DOHH2 (cell line): ENCODE results near the gene CHD6.

Experiments used
- H3F3A ChIP-seq: fragments of 200-600 bp; sonication (generic), shearing (Covaris generic); 2 replicates; pipeline ENCODE4 v1.6.0; 2016; ENCODE audit warnings: antibody characterized with exemption, mild to moderate bottlenecking; ENCODE audit not compliant: control insufficient read depth, insufficient read depth
- H3K27ac ChIP-seq: fragments of 200-600 bp; sonication (generic); 2 replicates; pipeline ENCODE4 v1.5.1; 2014; ENCODE audit warnings: low read depth, mild to moderate bottlenecking, low read length, moderate library complexity
- H3K27me3 ChIP-seq: fragments of 200-600 bp; sonication (generic); 2 replicates; pipeline ENCODE4 v1.6.1; 2014; ENCODE audit warnings: mild to moderate bottlenecking, low read length, mixed read lengths; ENCODE audit not compliant: control insufficient read depth
- H3K36me3 ChIP-seq: fragments of 200-600 bp; sonication (generic); 2 replicates; pipeline ENCODE4 v1.6.1; 2014; ENCODE audit warnings: mild to moderate bottlenecking, low read length, moderate library complexity, mixed read lengths; ENCODE audit not compliant: control insufficient read depth
- H3K4me1 ChIP-seq: fragments of 200-600 bp; sonication (generic); 2 replicates; pipeline ENCODE4 v1.6.1; 2014; ENCODE audit warnings: mild to moderate bottlenecking, low read length, mixed read lengths; ENCODE audit not compliant: control insufficient read depth
- H3K4me2 ChIP-seq: fragments of 200-600 bp; sonication (generic); 2 replicates; pipeline ENCODE4 v1.6.0; 2014; ENCODE audit warnings: mild to moderate bottlenecking, low read length, moderate library complexity
- H3K4me3 ChIP-seq: fragments of 200-600 bp; sonication (generic); 2 replicates; pipeline ENCODE4 v1.5.1; 2014; ENCODE audit warnings: mild to moderate bottlenecking, low read length, mixed read lengths
- H3K79me2 ChIP-seq: fragments of 200-600 bp; sonication (generic); 2 replicates; pipeline ENCODE4 v1.6.1; 2014; ENCODE audit warnings: mild to moderate bottlenecking, low read length, mixed read lengths; ENCODE audit not compliant: control insufficient read depth
- H3K9me2 ChIP-seq: fragments of 200-600 bp; sonication (generic); replicated peaks from 2 replicates; pipeline ENCODE4 v1.6.1; 2014; ENCODE audit warnings: mild to moderate bottlenecking, low read length, mixed read lengths; ENCODE audit not compliant: control insufficient read depth
- H3K9me3 ChIP-seq: fragments of 200-600 bp; sonication (generic); 2 replicates; pipeline ENCODE4 v1.6.1; 2014; ENCODE audit warnings: antibody characterized with exemption, low read length, mixed read lengths; ENCODE audit not compliant: control insufficient read depth, insufficient read depth
- H4K20me1 ChIP-seq: fragments of 200-600 bp; sonication (generic); 2 replicates; pipeline ENCODE4 v1.6.0; 2014; ENCODE audit warnings: low read depth, mild to moderate bottlenecking, antibody characterized with exemption, low read length, moderate library complexity; ENCODE audit not compliant: control insufficient read depth, insufficient read depth
- CTCF ChIP-seq: fragments of 200-600 bp; sonication (generic); IDR thresholded peaks from one replicate; pipeline ENCODE4 v1.5.1; 2014; ENCODE audit warnings: antibody characterized with exemption, mild to moderate bottlenecking, low read depth, low read length; ENCODE audit not compliant: poor library complexity, severe bottlenecking
- EZH2phosphoT487 ChIP-seq: fragments of 200-600 bp; sonication (generic); IDR thresholded peaks from 2 replicates; pipeline ENCODE4 v1.6.1; 2017; ENCODE audit warnings: borderline replicate concordance, mild to moderate bottlenecking, antibody characterized with exemption, low read length, moderate library complexity, mixed read lengths

Gene CHD6

DNA sequence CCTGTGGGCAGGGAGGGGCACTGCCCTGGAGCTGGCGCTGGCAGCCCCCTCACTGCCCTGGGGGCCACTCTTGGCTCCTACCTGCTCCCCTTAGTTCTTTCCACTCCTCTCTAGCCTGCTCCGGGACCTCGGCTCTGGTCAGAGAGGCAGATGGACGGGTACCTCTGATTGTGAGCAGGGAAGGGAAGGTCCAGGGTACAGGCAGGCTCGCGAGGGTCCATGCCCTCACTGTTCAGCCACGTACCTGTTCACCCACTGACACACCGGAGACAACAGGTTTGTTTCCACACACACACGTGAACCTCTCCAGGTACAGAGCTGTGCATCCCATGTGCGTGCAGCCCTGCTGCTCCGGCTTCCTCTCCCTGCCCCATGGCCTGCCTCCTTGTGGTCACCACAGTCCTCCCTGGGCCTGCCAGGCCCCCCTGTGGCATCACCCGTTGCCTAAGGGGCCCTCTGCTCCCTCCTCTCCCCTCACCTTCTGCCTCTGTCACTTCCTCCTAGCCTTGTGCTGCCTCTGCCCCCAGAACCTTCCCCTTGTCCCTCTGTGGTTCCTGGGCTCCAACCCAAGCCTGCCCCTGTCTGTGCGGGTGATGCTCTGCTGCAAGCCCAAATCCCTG, 253.8 kb downstream of the CHD6 start:
- Histone ChIP-seq H3K9me2 (no peaks in the 10 kb centered on the region), H3K27me3 (no peaks in the 10 kb centered on the region)
- TF ChIP-seq EZH2phosphoT487 (no peak), CTCF (no peak)

DNA sequence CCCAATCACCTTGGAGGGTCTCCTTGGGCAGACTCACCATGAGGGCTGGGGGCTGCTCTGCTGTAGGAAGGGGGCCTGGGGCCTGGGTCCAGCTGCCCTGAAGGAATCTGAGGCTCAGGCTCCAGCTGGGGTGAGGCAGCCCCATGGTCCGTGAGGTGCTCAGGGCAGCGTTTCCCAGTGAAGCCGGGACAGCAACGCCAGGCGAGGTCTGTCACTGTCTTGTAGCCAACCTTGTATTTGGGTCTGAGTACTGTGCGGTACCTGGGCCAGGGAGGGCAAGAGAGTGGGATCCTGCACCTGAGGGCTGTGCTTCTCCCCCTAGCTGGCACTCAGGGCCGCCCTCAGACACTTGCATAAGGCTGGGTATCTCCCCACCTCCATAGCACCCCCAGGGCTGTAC, 254.6 kb downstream of the CHD6 start:
- no peaks in the 10 kb centered on the region for H3K27me3 ChIP-seq
- no peaks in the 10 kb centered on the region for H3K9me2 ChIP-seq
- no peaks in the 10 kb centered on the region for H3F3A ChIP-seq
- TF ChIP-seq CTCF (no peak), EZH2phosphoT487 (no peak)
- no peak overlapping the region for H3K4me3 ChIP-seq
- H3K4me2 ChIP-seq: no peak overlapping the region
- no peaks in the 10 kb centered on the region for H3K4me1 ChIP-seq
- no peaks in the 10 kb centered on the region for H4K20me1 ChIP-seq
- no peaks in the 10 kb centered on the region for H3K36me3 ChIP-seq
- H3K9me3 ChIP-seq: no peaks in the 10 kb centered on the region
- no peak overlapping the region for H3K27ac ChIP-seq
- H3K79me2 ChIP-seq: no peaks in the 10 kb centered on the region

More for the DNA sequence above, 253.8 kb downstream of the CHD6 start:
- H3K4me1 ChIP-seq: no peaks in the 10 kb centered on the region
- no peaks in the 10 kb centered on the region for H3K79me2 ChIP-seq
- H3K27ac ChIP-seq: no peak overlapping the region
- H4K20me1 ChIP-seq: no peaks in the 10 kb centered on the region
- H3K36me3 ChIP-seq: no peaks in the 10 kb centered on the region
- no peaks in the 10 kb centered on the region for H3F3A ChIP-seq
- no peak overlapping the region for H3K4me3 ChIP-seq
- no peak overlapping the region for H3K4me2 ChIP-seq
- no peaks in the 10 kb centered on the region for H3K9me3 ChIP-seq

- H3K9me3 ChIP-seq: no peaks in the 10 kb centered on the region
- H3K4me1 ChIP-seq: no peaks in the 10 kb centered on the region
- H3K79me2 ChIP-seq: no peaks in the 10 kb centered on the region
- H3K4me3 ChIP-seq: no peak overlapping the region
- TF ChIP-seq EZH2phosphoT487 (no peak), CTCF (no peak)
- H3K27me3 ChIP-seq: no peaks in the 10 kb centered on the region
- H4K20me1 ChIP-seq: no peaks in the 10 kb centered on the region
- no peaks in the 10 kb centered on the region for H3F3A ChIP-seq
- H3K4me2 ChIP-seq: no peak overlapping the region
- H3K9me2 ChIP-seq: no peaks in the 10 kb centered on the region
- H3K36me3 ChIP-seq: no peaks in the 10 kb centered on the region
- no peak overlapping the region for H3K27ac ChIP-seq
Observed at GRCh38 chr20:41362748-41363140, 255.4 kb downstream of the CHD6 start.
